ENCODE results near the gene APPL2. TPM values are rescaled to one million over a fixed set of nuclear protein-coding genes. Genes with fewer than 3 reads are reported as not detected.
A peak's percentile ranks its signal among the peaks of the same experiment; 100 is the strongest.

Gene APPL2
- total RNA-seq, 1 experiment from 2014 or later, result 42.2 TPM

- Histone ChIP-seq H3K36me3 (ENCODE audit: low read depth, low read length) (peaks cover 9% of the 10 kb centered on the region; the same call in 1 of the 2 replicates), H3K4me3 (ENCODE audit: low read length) (peak overlapping the region; percentile 85), H3K27ac (ENCODE audit: low read length) (peak overlapping the region; percentile 60), H3K9me3 (ENCODE audit: low read length) (no peaks in the 10 kb centered on the region), H3F3A (ENCODE audit: low read length, unreplicated experiment) (no peaks in the 10 kb centered on the region), H4K20me1 (ENCODE audit: low read length) (0 out of 2 replicates have a peak, but pooled peaks cover 4% of the 10 kb centered on the region), H3K9me2 (replicated peaks; ENCODE audit: low read length) (no peaks in the 10 kb centered on the region), H3K27me3 (ENCODE audit: low read length) (no peaks in the 10 kb centered on the region), H2AFZ (ENCODE audit: low read length) (peak overlapping the region; percentile 66), H3K9ac (ENCODE audit: low read length) (peak overlapping the region; percentile 87), H3K79me2 (ENCODE audit: low read length) (peaks cover 54% of the 10 kb centered on the region), H3K4me2 (ENCODE audit: low read length) (peak overlapping the region; percentile 89), H3K4me1 (ENCODE audit: insufficient read depth, low read length) (peaks cover 26% of the 10 kb centered on the region)
- BruUV-seq (replicated peaks), result TSS peak; percentile 54
- ChIA-PET POLR2A (ENCODE audit: unreplicated experiment) (interaction anchor here (0.7 to 1.3 kb wide), 3 partner anchors 19 to 125 kb away, joined by 3 to 8 read pairs (median 8); no protein-coding TSS in a partner anchor), CTCF (no interaction called here)
- DNase-seq (peak; percentile 30), ATAC-seq (peak; percentile 44)
- TF ChIP-seq EZH2 (IDR thresholded peaks at IDR 0.05; ENCODE audit: low read length, unreplicated experiment) (no peak), EZH2phosphoT487 (IDR thresholded peaks at IDR 0.05; ENCODE audit: borderline replicate concordance, low read length) (no peak)
- TF ChIP-seq, protein P1, sequence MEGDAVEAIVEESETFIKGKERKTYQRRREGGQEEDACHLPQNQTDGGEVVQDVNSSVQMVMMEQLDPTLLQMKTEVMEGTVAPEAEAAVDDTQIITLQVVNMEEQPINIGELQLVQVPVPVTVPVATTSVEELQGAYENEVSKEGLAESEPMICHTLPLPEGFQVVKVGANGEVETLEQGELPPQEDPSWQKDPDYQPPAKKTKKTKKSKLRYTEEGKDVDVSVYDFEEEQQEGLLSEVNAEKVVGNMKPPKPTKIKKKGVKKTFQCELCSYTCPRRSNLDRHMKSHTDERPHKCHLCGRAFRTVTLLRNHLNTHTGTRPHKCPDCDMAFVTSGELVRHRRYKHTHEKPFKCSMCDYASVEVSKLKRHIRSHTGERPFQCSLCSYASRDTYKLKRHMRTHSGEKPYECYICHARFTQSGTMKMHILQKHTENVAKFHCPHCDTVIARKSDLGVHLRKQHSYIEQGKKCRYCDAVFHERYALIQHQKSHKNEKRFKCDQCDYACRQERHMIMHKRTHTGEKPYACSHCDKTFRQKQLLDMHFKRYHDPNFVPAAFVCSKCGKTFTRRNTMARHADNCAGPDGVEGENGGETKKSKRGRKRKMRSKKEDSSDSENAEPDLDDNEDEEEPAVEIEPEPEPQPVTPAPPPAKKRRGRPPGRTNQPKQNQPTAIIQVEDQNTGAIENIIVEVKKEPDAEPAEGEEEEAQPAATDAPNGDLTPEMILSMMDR (conservative IDR thresholded peaks at IDR 0.05; ENCODE audit: low read depth, low read length), result no peak
- intact Hi-C loops (cut with micrococcal nuclease), result loop anchor here (1.0 to 5.0 kb wide), 3 partner anchors 95 to 148 kb away; partner anchors contain the start of gene C12orf75
Measured at GRCh38 chr12:105235281-105235731, 668 bp downstream of the APPL2 start.

DNA sequence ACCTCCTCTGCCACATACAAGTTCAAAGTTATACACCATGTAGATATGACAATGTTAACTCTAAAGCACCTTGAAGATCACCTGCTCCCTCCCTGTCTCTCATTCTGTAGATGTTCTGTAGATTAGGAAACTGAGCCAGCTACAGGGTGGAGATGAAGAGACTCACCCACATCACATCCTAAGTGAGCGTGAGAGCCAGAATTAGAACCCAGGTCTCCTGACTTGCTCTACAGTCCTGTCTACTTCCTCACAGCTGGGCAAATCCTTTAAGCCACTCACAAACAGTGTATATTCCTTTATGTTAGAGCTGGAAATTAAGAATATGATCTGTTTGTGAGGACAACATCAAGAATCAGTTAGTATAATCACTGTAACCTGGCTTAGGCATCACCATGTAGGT is 1.8 kb downstream of the APPL2 start:
- H3F3A ChIP-seq (ENCODE audit: low read length, unreplicated experiment), result no peaks in the 10 kb centered on the region
- H3K9me2 ChIP-seq (replicated peaks; ENCODE audit: low read length), result no peaks in the 10 kb centered on the region
- intact Hi-C loops (cut with micrococcal nuclease), result loop anchor here (1.0 to 2.0 kb wide), 2 partner anchors 20 to 97 kb away; partner anchors contain the start of gene C12orf75
- no peak for TF ChIP-seq EZH2 (IDR thresholded peaks at IDR 0.05; ENCODE audit: low read length, unreplicated experiment)
- TF ChIP-seq, protein P1 (conservative IDR thresholded peaks at IDR 0.05; ENCODE audit: low read depth, low read length), result no peak
- no peak for TF ChIP-seq EZH2phosphoT487 (IDR thresholded peaks at IDR 0.05; ENCODE audit: borderline replicate concordance, low read length)
- 0 out of 2 replicates have a peak, but pooled peaks cover 4% of the 10 kb centered on the region for H4K20me1 ChIP-seq (ENCODE audit: low read length)
- peak overlapping the region; percentile 89 for H3K4me2 ChIP-seq (ENCODE audit: low read length)
- no peaks in the 10 kb centered on the region for H3K27me3 ChIP-seq (ENCODE audit: low read length)
- H3K27ac ChIP-seq (ENCODE audit: low read length), result no peak overlapping the region
- ATAC-seq (no peak), DNase-seq (no peak)
- H3K4me3 ChIP-seq (ENCODE audit: low read length), result peak overlapping the region; percentile 85
- peaks cover 58% of the 10 kb centered on the region for H3K79me2 ChIP-seq (ENCODE audit: low read length)
- H2AFZ ChIP-seq (ENCODE audit: low read length), result no peak overlapping the region
- H3K4me1 ChIP-seq (ENCODE audit: insufficient read depth, low read length), result peaks cover 29% of the 10 kb centered on the region
- peaks cover 13% of the 10 kb centered on the region; the same call in 1 of the 2 replicates for H3K36me3 ChIP-seq (ENCODE audit: low read depth, low read length)
- no TSS peak for BruUV-seq (replicated peaks)
- no peaks in the 10 kb centered on the region for H3K9me3 ChIP-seq (ENCODE audit: low read length)
- ChIA-PET CTCF (no interaction called here), POLR2A (ENCODE audit: unreplicated experiment) (no interaction called here)
- peak overlapping the region; percentile 87 for H3K9ac ChIP-seq (ENCODE audit: low read length)
